Prostate gland (tissue), 2 donors: ENCODE measurements around the gene SFR1.

ENCODE experiments used
- POLR2A ChIP-seq: fragments of 450-650 bp; IDR thresholded peaks from one replicate; pipeline ENCODE4 v1.6.1; 2016; ENCODE audit warnings: antibody characterized with exemption, mild to moderate bottlenecking
- POLR2AphosphoS5 ChIP-seq: sonication (generic); formaldehyde crosslinking; IDR thresholded peaks from one replicate; pipeline ENCODE4 v1.6.1; 2017; ENCODE audit warnings: antibody characterized with exemption
- TF ChIP-seq, protein P1 (sequence below), 4 experiments: fragments of 200-600 bp in 2 of 4; fragments of 450-650 bp in 2 of 4; sonication (generic) in 2 of 4; IDR thresholded peaks; 1 replicate in 3 of 4; 2 replicates in 1 of 4; pipeline ENCODE4 v1.5.1; 2016 to 2019; ENCODE audit warnings: antibody characterized with exemption in 4 of 4, mild to moderate bottlenecking in 2 of 4, moderate library complexity in 2 of 4

DNA sequence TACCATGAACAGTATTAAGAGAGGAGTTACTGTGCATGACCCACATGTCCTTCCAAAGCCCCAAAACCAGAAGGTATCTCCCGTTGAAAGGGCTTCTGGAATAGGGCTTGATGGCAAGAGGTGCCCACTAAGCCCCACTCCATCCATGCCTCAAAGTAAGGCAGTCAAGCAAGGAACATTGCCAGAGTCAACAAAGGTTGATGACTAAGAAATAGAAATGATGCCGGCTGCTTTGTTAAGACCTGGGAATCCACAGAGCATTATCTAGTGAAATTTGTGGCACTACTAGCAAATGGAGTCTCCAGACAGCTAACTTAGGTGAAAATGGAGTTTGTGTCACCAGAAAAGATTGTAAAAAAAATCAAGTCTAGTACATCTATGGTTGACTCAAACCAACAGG is 6.2 kb downstream of the SFR1 start:
- TF ChIP-seq, protein P1, sequence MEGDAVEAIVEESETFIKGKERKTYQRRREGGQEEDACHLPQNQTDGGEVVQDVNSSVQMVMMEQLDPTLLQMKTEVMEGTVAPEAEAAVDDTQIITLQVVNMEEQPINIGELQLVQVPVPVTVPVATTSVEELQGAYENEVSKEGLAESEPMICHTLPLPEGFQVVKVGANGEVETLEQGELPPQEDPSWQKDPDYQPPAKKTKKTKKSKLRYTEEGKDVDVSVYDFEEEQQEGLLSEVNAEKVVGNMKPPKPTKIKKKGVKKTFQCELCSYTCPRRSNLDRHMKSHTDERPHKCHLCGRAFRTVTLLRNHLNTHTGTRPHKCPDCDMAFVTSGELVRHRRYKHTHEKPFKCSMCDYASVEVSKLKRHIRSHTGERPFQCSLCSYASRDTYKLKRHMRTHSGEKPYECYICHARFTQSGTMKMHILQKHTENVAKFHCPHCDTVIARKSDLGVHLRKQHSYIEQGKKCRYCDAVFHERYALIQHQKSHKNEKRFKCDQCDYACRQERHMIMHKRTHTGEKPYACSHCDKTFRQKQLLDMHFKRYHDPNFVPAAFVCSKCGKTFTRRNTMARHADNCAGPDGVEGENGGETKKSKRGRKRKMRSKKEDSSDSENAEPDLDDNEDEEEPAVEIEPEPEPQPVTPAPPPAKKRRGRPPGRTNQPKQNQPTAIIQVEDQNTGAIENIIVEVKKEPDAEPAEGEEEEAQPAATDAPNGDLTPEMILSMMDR (IDR thresholded peaks at IDR 0.05), result no peak
- TF ChIP-seq POLR2A (no peak), POLR2AphosphoS5 (no peak)
